ENCODE results near the gene AMBN.

DNA sequence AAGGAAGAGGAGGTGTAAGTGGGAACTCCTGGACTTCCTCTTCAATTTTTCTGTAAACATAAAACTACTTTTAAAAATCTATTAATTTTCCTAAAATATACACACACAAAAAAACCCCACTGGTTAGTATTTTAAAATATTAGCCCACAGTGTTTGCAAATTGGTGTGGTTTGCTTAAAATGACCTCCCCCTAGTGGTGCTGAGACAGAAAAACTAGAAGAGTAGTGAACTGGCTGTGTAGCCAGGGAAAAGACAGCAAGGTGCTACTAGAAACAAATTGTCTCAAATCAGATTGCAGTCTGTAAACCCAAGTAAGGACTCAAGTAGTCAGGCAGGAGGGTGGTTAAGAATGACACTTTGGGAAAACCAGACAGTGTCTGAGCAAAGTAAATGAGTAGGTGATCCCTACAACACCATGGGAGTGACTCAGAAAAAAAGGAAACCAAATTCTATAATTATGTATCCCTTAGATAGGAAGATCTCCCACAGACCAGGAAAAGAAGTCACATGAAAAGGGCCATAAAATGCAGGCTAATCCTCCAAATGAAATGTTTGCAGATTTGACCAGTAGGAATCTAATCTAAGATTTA is 47.7 kb upstream of the AMBN start:
- TF ChIP-seq, protein P1, sequence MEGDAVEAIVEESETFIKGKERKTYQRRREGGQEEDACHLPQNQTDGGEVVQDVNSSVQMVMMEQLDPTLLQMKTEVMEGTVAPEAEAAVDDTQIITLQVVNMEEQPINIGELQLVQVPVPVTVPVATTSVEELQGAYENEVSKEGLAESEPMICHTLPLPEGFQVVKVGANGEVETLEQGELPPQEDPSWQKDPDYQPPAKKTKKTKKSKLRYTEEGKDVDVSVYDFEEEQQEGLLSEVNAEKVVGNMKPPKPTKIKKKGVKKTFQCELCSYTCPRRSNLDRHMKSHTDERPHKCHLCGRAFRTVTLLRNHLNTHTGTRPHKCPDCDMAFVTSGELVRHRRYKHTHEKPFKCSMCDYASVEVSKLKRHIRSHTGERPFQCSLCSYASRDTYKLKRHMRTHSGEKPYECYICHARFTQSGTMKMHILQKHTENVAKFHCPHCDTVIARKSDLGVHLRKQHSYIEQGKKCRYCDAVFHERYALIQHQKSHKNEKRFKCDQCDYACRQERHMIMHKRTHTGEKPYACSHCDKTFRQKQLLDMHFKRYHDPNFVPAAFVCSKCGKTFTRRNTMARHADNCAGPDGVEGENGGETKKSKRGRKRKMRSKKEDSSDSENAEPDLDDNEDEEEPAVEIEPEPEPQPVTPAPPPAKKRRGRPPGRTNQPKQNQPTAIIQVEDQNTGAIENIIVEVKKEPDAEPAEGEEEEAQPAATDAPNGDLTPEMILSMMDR (IDR thresholded peaks at IDR 0.05 in 8 of 11, conservative IDR thresholded peaks at IDR 0.05 in 3 of 11) = peak in 2 of 11 experiments; percentile 20 to 26
- no peak for TF ChIP-seq POLR2A (IDR thresholded peaks at IDR 0.05)
